ENCODE measurements around the gene SLC25A39. TPM values are rescaled to one million over a fixed set of nuclear protein-coding genes. Genes with fewer than 3 reads are reported as not detected.

SLC25A39 gene
- total and polyA plus RNA-seq, 2 of the 4 experiments (the other 2 are of a cell fraction) = 49.1 to 99.7 TPM

DNA sequence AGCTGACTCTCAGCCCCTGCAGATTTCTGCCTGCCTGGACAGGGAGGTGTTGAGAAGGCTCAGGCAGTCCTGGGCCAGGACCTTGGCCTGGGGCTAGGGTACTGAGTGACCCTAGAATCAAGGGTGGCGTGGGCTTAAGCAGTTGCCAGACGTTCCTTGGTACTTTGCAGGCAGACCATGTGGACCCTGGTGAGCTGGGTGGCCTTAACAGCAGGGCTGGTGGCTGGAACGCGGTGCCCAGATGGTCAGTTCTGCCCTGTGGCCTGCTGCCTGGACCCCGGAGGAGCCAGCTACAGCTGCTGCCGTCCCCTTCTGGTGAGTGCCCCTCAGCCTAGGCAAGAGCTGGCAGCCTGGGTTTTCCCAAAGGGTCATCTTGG, 24.4 kb upstream of the SLC25A39 start:
- ATAC-seq (ENCODE audit: low read depth) (no peak), DNase-seq (no peak)
- no peak overlapping the region for H3K4me2 ChIP-seq (ENCODE audit: low read depth, low read length)
- intact Hi-C loops (cut with micrococcal nuclease) (loop anchor here (5.0 kb wide), 1 partner anchor 147 kb away; no protein-coding TSS in a partner anchor), in situ Hi-C loops (cut with MboI; ENCODE audit: low sequenced_read_pairs) (no loop called here), dilution Hi-C loops (cut with HindIII; ENCODE audit: low sequenced_read_pairs, unreplicated experiment) (no loop called here)
- H3K4me1 ChIP-seq (ENCODE audit: control insufficient read depth, insufficient read depth, low read length) = peaks cover 4% of the 10 kb centered on the region; the same call in 1 of the 2 replicates
- H4K91ac ChIP-seq (ENCODE audit: insufficient read depth, low read depth, low read length) = no peak overlapping the region
- no peak for TF ChIP-seq NFE2L2 (IDR thresholded peaks at IDR 0.05; ENCODE audit: low read depth, low read length)
- no peak for TF ChIP-seq POLR2A (IDR thresholded peaks at IDR 0.05; ENCODE audit: low read depth, low read length)
- TF ChIP-seq CHD1 (IDR thresholded peaks at IDR 0.05; ENCODE audit: low read depth, low read length) = no peak
- no peak overlapping the region for H3K56ac ChIP-seq (ENCODE audit: extremely low read depth, insufficient read depth, low read length)
- H3K36me3 ChIP-seq (ENCODE audit: control insufficient read depth, insufficient read depth, low read length) = peaks cover 32% of the 10 kb centered on the region
- no peaks in the 10 kb centered on the region for H3K9me3 ChIP-seq (ENCODE audit: control insufficient read depth, insufficient read depth, low read length)
- no peak overlapping the region for H3K4me3 ChIP-seq (ENCODE audit: insufficient read depth, low read depth, low read length)
- H3K9ac ChIP-seq (ENCODE audit: low read depth, low read length) = no peak overlapping the region
- H3K79me1 ChIP-seq (ENCODE audit: low read depth in 1 of 2, low read length in 2 of 2) = peaks cover 5 to 31% of the 10 kb centered on the region in 2 experiments
- H2AK9ac ChIP-seq (replicated peaks; ENCODE audit: low read depth, low read length, poor library complexity) = no peak overlapping the region
- H4K8ac ChIP-seq (ENCODE audit: low read depth in 2 of 2, low read length in 2 of 2) = no peak overlapping the region
- H2BK15ac ChIP-seq (ENCODE audit: low read depth, low read length) = no peak overlapping the region
- peaks cover 16% of the 10 kb centered on the region; the same call in 1 of the 2 replicates for H4K20me1 ChIP-seq (ENCODE audit: insufficient read depth, low read length)
- CTCF ChIA-PET = no interaction called here
- 0 out of 2 replicates have a peak, but pooled peaks cover 7% of the 10 kb centered on the region for H3K9me1 ChIP-seq (ENCODE audit: insufficient read depth, low read length)
- no peak overlapping the region for H3K23ac ChIP-seq (ENCODE audit: low read depth, low read length)
- H2BK5ac ChIP-seq (ENCODE audit: low read depth, low read length, poor library complexity, severe bottlenecking) = no peak overlapping the region
- no peak overlapping the region for H3K4ac ChIP-seq (ENCODE audit: low read depth, low read length)
- POLR2A ChIA-PET (ENCODE audit: unreplicated experiment) = no interaction called here
- no peak overlapping the region for H2BK20ac ChIP-seq (ENCODE audit: low read depth, low read length)
- H4K5ac ChIP-seq (ENCODE audit: low read depth, low read length) = no peak overlapping the region
- whole genome bisulfite sequencing, 2 experiments (ENCODE audit: extremely low coverage in 2 of 2, insufficient read length in 1 of 2) = 85% methylated on average over 4 of the region's 6 CpGs; no CpG with 5 or more reads in 1 of the 2 experiments
- H3K14ac ChIP-seq (replicated peaks; ENCODE audit: low read depth, low read length) = no peak overlapping the region
- H3K27ac ChIP-seq (ENCODE audit: insufficient read depth, low read length) = no peak overlapping the region
- no peak overlapping the region for H2AFZ ChIP-seq (replicated peaks; ENCODE audit: low read length, poor library complexity)
- no peak overlapping the region for H2BK120ac ChIP-seq (ENCODE audit: low read depth, low read length)
- no TSS peak for BruUV-seq (replicated peaks)
- no peak overlapping the region for H3K18ac ChIP-seq (ENCODE audit: low read depth, low read length)
- no peaks in the 10 kb centered on the region for H3K27me3 ChIP-seq (ENCODE audit: control insufficient read depth, insufficient read depth, low read length)
- no peak overlapping the region for H2AK5ac ChIP-seq (ENCODE audit: low read depth, low read length)

All from IMR-90 (cell line).